NCI-H146 (cell line): ENCODE results near the gene ELL.

Source experiments
- DNase-seq: peaks from one replicate; lab custom pipeline; 2025; lab: John Stamatoyannopoulos, UW

Gene ELL

DNA sequence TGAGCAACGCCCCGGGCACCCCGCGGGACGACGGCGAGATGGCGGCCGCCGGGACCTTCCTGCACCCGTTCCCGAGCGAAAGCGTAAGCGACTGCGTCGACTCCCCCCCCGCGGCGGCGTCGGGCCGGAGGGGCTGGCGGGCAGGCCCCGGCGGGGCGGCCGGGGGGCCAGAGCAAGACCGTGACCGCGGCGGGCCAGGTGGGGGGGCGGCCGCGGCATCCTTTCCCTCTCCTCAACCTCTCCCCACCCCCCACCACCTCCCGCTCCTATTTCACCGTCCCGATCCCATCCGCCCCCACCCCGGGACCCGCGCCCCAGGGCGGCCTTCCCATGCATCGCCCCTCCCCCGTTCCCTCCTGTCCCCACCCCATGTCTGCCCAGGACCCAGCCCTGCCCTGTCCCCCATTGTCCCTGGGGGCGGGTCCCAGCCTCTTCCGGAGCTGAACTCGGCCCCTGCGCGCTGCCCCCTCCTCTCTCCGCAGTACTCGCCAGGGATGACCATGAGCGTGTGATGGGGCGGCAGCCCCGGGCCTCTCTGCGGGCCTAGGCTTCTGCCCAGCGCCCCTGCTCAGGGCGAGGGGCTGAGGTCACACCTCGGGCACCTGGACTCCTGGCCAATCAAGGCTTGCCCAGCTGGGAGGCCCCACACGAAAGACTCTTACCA lies 88.0 kb downstream of the ELL start:
- DNase-seq = no peak

DNA sequence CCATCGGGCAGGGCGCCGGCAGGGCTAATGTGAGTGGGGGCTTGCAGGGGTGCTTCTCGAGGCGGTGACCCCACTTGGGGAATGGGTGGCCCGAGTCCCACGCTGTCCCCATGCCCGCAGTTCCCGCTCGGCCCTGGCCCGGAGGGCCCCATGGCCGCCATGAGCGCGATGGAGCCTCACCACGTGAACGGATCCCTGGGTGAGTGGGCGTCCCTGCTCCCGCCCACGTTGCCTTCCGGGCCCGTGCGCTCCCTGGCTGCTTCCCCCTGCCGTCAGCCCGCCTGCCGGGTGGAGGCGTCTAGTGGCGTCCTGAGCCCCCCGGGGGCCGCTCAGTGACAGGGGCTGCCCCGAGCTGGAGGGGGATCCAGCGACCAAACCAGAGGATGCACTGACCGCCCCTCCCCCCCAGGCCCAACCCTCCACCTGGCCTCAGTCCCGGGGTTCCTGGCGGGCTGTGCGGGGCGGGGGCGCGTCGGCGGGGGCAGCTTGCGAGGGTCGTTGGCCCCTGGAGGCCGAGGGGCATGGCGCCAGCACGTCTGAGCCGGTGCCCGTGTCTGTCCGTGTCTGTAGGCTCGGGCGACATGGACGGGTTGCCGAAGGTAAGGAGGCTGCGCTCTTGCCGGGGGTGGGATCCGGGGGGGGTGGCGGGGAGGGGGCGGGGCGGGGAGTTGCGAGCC lies 88.7 kb downstream of the ELL start:
- DNase-seq = no peak

DNA sequence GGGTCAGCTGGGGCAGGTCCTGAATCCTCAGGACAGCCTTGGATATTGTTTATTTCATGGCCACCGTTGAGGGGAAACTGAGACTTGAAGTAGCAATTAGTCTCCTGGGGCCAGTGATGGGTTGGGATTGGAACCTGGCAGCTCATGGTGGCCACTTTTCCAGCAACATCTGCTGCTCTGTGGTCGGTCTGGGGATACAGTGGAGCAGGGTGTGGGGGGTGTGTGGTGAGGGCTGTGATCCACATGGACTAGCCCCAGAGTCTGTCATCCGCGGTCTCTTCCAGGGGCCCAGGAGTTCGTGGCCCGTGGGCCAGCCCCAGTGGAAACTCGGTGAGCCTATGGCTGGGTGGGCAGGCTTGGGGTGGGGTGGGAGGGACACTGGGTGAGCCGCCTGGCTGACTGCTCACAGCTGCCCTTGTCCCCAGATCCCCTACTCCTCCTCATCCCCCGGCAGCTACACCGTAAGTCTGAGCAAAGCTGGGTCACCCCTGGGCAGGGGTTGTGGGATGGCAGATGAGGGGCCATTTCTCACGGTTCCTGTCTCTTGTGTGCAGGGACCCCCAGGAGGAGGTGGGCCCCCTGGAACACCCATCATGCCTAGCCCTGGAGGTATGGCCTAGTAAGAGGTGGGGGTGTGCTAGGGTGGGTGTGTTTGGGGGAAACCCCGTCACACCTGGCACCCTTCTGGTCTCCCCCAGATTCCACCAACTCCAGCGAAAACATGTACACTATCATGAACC lies 89.4 kb downstream of the ELL start:
- DNase-seq = no peak

DNA sequence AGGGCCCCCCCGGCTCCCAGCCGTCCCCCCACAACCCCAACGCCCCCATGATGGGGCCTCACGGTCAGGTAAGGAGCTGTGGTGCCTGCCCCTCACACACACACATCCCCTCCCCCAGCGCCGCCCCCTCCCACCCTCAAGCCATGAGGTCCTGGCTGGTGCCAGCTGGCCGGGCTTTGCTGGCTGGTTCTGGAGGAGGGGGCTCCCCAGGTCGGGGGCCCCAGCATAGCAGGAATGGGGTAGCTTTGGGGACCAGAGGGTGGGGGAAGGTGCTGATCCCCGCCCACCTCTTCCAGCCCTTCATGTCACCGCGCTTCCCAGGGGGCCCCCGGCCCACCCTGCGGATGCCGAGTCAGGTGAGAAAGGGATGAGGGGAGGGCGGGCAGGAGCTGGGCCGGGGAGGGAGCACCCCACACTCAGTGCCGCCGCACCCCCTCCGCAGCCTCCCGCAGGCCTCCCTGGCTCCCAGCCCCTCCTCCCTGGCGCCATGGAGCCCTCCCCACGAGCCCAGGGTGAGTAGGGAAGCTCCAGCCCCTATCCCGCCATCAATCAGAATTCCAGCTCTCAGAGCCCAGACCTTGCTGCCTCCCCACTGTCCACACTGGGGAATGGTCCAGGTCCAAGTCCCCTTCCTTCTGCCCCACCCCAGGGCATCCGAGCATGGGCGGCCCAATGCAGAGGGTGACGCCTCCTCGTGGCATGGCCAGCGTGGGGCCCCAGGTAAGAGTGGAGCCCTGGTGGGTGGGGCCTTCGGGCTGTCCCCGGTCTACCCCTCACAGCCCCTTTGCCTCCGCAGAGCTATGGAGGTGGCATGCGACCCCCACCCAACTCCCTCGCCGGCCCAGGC lies 90.3 kb downstream of the ELL start:
- DNase-seq = no peak

DNA sequence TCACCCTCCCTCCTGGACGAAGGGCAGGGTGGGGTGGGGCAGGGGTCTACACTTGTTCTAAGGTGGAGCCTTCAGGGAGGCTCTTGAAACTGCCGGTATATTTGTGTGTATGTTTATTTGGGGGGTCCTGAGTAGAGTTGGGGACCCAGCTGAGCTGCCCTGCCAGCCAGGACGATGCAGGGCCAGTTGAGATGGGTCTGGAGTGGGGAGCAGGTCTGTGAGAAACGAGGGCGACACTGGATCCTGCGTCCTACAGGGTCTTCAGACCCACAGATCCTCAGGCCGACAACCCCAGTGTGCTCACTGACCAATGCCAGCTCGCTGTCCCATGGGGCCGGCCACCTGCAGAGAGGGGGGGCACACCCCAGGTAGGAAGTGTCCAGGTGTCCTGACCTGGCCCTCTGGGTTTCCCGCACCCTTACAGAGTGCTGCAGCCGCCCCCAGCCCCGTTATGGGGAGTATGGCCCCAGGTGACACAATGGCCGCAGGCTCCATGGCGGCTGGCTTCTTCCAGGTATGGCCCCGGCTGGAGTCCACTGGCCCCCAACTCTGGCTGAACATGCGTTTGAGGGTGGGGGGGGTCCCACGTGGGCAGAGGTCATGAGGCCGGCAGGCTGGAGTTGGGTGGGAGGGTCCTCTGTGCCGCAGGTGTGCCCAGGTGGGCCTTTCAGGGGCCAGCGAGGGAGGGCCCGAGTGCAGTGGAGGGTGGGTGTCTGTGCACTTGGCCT lies 91.3 kb downstream of the ELL start:
- no peak for DNase-seq

DNA sequence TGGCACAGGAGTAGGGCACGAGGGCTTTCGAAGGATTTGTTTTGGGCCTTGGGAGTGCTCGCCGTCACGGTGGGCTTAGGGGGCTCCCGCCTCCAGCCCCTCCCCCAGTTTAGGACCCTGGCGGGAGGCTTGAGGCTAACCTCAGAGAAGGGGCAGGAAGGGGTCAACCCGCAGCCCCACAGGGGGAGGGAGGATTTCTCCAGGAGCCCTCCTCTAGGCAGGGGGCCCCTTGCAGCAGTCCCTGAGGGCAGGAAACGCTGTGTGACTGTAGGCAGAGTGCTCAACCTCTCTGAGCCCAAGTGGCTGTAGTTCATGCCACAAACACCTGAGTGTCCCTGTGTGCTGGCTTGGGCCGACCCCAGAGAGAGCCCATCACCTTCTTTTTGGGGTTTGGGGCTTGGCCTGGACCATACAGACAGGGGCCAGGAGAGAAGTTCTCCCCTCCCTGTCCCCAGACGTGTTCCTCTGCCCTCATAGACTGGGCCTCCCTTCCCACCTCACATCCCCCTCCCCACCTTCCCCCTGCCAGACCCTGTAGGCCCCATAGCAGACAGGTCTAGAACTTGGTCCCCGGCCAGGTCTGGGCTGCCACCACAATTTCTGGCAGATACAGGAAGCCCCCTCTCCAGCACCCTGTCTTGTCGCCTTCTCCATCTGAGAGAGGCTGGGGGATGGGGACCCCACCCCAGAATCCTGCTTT lies 92.0 kb downstream of the ELL start:
- DNase-seq = no peak

DNA sequence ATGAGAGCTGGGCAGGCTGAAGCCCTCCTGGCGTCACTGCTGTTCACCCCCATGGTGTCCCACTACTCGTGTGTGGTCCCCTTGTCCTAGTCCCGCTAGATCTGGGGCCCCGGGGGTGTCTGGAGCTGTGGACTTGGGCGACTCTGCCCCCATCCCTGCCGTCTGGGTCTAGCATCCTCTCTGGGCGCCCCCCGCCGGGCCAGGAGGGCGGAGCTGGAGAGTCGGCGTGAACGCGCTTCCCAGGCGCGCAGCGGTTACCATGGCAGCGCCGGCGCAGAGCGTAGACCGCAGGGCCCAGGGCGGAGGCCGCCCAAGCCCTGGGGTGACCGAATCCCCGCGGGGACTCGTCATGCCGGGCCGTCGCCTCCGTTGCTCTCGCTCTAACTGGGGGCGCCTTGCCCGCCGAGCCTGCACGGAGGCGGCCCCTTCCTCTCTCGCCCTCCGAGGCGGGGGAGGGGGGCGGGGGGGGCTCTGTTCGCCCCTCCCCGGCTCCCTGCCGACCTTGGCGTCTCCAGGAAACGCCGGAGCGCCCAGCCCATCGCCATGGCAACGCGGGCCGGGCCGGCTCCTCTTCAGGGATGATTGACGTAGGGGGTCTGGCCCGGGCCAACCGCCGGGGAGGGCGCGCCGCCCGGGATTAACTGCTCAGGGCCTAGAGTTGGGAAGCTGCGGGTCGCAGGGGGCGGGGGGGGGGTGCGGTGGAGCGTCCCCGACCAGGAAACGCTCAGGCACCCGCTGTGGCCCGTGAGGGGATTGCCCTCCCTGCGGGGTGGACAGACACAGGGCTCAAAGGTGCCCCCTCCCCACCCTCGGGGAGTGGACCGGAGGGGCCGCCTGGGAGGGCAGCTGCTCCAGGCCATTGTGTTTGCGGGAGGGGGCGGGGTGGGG lies 92.8 kb downstream of the ELL start:
- DNase-seq = peak; percentile 90

DNA sequence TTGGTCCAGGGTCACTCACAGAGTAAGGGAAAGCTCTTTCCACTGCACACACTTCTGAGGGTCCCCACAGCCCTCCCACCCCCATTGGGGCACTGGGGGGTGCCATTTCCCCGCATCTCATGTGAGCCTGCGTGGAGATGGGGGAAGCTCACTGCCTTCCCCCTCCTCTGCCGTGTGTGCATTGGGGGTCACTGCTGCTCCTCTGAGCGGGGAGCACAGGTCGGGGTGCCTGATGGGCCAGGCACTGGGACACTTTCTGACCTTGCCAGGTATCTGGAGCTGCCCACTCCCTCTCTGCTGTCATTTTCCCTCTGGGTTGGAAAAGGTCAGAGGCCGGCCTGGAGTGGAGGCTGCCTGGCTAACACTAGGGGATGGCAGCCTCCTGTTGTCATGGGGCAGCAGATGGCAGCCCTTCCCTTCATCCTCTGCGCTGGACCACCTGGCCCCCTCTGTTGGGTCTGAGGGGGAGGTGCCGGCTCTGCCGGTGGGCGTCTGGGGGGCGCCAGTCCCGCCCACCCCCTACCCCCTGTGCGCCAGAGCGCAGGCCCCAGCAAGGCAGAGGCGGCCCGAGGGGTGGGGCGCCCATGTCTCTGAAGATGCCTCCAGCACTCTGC lies 93.6 kb downstream of the ELL start:
- DNase-seq = no peak

DNA sequence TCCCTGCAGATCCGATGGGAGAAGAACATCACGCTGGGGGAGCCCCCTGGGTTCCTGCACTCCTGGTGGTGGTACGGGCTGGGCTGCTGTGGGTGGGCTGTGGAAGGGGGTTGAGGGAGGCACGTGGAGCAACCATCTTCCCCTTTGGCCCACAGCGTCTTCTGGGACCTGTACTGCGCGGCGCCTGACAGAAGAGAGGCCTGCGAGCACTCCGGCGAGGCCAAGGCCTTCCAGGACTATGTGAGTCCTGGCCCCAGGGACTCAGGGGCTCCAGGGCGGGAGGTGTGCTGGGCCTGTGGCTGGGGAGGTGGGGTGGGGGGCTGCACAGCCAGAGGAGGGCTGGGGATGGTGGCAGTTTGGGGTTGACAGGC lies 94.1 kb downstream of the ELL start:
- DNase-seq = no peak

DNA sequence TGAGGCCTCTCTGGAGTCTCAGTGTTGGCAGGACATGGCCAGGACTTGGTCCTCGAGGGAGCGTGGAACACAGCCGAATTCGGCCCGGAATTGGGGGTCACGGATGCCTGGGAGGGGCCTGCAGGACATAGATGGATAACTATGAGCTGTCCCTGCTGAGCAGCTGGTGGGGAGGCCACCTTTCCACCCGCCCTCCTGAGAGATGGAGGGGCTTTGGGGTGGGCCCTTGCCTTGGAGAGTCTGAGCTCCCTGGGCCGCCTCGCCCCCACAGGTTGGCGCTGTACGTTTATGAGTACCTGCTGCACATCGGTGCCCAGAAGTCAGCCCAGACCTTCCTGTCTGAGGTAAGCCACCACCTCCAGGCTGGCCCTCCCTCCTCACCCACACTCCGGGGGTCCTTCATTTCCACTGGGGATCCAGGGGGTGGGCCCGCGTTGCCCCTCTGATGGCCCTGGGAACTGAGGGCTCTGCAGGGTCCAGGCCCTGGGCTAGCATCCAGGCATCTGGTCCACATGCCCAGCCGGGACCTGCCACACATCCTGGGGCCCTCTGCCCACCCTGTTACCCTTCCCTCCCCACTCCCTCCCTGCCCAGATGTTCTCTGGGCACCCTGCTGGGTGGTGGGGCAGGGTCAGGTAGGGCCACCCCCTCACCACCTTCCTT lies 94.7 kb downstream of the ELL start:
- DNase-seq = no peak

DNA sequence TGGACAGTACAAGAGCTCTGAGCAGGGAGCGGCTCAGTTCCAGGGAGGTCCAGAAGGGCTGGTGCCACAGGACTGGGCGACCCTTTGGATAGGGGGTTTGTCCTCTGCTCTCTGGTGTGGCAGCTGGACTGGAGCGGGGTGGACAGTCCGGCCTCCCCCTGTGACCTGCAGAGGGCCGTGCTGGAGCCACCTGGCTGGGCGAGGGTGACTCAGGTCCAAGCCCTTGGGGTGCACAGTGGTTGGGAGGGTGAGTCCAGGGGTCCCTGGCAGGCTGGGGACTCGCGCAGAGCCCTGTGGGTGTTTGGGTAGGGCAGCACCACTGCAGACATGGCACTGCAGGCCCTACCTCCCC lies 95.5 kb downstream of the ELL start:
- DNase-seq = no peak

DNA sequence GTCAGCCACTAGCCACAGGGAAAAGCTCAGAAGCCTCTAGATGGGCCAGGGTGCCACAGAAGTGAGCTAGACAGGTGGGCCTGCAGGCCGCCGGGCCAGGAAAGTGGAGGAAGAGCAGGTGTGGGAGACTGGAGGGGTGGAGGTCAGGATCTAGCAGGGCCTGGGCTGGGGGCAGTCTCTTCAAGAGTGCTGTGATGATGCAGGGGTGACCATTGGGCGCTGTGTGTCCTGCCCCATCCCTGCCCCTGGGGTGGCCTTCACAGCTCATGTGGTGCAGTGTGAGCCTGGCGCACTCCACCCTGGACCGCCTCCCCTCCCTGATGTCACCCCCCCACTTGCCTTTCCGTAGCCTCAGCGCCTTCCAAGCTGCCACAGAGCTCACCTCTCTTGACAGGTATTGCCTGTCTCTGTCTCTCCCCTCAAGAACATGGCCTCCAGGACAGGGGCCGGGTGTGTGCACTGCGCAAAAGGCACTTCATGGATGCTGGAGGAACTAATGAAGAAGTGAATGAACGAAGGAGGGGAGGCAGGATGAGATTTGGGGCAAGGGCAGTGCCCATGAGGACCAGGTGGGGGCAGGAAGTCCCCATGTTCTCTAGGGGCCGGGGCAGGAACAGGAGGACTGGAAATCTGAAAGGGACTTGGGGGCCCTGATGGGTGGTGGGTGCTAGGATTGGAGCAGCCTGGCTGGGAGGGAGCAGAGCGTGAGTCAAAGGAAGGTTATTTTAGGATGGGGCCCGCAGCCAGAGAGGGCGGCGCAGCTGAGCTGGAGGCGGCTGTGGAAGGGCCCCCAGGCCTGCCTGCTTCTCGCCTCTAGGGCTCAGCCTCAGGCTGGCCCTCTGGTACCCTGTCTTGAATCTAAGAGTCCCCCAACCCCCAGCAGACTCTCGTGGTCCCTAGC lies 96.1 kb downstream of the ELL start:
- DNase-seq = no peak

DNA sequence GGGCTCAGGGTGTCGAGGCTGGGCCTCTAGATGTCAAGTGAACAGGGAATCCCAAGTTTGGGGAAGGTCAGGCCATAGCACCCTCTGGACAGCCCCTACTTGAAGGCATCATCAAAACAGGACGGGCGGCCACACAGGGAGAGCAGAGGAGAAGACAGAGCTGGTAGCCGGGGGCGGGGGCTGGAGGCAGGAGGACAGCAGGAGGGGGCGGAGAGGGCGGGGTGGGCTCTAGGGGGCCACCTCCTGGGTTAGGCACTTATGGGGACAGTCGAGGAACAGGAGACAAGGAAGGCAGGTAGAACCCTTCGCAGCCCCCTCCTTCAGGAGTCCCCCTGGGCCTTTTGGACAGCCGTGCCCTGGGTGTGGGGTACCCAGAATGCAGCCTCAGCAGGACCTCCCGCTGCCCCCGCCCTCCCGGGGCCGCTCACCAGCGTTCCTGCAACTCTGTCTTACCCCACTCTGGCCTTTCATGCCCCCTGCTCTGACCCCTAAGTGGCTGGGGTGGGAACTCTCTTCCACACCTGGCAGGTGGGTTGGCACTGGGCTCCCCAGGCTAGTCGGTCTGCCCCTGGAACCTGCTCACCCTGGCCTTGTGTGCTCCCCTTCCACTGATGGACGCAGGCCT lies 96.9 kb downstream of the ELL start:
- no peak for DNase-seq

DNA sequence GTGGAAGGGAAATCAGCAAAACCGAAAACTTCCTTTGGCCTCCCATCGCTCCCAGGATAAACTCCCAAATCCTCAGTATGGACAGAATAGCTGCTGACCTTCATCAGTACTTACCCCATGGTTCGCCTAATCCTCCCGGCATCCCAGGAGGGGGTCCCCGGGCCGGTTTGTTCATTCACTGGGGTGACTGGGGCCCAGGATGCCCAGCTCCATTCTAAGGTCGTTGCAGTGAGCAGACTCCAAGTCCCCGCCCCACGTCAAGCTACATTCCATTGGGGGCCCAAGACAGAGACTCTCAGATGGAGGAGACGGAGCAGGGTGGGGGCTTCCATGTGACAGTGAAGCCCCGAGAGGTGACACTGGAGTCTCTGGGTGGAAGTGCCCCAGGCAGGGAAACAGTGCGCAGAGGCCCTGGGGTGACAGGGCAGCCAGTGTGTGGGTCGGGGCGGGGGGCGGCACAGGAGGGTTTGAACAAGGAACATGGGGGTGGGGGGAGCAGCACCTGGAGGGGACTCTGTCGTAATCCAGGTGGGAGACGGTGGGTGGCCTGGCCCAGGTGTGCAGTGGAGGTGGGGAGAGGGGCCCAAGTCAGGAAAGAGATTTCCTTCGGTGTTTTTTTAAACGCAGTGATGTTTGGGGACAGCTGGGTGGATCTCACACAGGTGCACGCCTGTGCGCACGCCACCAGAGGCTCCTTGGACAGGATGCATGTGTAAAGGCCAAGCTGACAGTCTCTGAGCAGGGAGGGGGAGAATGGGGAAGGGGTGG lies 97.6 kb downstream of the ELL start:
- no peak for DNase-seq

DNA sequence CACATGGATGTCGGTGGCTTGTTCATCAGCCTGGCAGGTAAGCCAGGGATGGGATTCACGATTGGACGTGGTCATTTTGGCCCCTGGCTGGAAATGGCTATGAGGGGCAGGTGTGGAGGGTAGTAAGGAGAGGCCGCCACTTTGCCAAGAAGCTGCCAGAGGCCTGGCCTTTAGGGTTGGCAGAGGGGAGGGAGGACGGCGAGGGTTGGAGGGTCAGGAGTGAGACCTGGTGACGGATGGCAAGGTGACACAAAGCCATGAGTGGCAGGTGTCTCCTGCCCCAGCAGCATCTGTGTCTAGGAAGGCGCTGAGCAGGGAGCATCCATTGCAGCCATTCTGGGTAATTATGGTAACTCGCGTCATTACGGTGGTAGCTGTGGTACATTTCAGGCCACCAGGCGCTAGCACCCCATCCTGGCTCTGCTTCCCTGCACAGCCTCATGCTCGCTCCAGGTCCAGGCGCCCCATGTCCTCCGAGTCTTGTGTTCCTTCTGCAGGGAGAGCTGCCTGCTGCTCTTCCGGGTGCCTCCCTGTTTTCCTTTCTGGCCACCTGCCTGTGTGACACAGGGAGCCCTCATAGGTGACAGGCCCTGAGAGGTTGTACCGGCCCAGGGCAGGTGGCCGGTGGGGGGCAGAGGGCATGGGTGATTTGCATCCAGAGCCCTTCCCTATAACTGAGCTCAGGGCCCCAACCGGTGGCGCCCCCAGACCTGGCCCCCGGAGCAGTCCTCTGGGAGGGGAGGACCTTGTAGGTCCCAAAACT lies 98.4 kb downstream of the ELL start:
- no peak for DNase-seq

DNA sequence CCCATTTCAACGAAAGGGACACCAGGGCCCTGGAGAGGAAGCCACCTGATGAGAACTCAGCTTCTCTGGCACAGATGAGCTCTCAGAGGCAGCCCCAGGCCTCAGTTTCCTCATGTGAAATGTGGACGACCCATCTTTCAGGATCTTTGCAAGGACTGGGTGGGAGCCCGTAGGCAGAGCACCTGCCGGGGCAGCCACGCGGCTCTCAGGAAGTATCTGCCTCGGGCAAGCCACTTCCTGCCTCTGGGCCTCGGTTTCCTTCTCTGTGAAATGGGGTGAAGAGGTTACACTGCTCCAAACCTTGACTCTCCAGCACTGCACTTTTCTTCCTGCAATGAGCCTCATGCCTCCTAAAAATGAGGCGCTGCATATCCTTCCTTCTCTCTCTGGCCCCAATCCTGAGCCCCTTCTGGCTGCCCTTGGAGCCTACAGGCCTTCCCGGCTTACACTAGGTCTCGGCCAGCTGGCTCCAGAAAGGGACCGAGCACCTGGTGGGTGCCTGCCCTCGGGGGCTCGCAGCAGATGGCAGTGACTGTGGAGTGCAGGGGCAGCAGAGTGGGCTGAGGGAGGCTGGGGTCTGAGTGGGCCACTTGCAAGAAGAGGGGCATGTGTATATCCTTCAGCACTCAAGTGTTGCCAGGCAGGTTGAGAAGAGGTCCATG lies 99.2 kb downstream of the ELL start:
- no peak for DNase-seq
